HEK293T (cell line): ENCODE data around the gene CARS2.

ENCODE experiments used
- CTCF ChIA-PET: fragments of 350-600 bp; formaldehyde crosslinking; extraction: SDS; loops from one replicate; lab custom pipeline; 2021; ENCODE audit warnings: antibody characterized with exemption, inconsistent platforms; lab: Yijun Ruan, JAX
- POLR2A ChIA-PET: fragments of 350-600 bp; formaldehyde crosslinking; extraction: SDS; loops from one replicate; lab custom pipeline; 2020; ENCODE audit warnings: antibody characterized with exemption, inconsistent platforms; lab: Yijun Ruan, JAX
- DNase-seq: peaks from one replicate; pipeline ENCODE4 v3.0.0; 2012; ENCODE audit warnings: mixed read lengths; ENCODE audit errors: extremely low spot score
- ARNT ChIP-seq: fragments of 450-650 bp; IDR thresholded peaks from 2 replicates; pipeline ENCODE4 v1.6.1; 2017; ENCODE audit warnings: mild to moderate bottlenecking
- BHLHE40 ChIP-seq: fragments of 450-650 bp; IDR thresholded peaks from 2 replicates; pipeline ENCODE4 v1.6.1; 2016; ENCODE audit warnings: mild to moderate bottlenecking, moderate library complexity, borderline replicate concordance
- CTBP1 ChIP-seq: fragments of 450-650 bp; IDR thresholded peaks from 2 replicates; pipeline ENCODE4 v1.6.1; 2016; ENCODE audit warnings: borderline replicate concordance
- ELF4 ChIP-seq: fragments of 450-650 bp; IDR thresholded peaks from 2 replicates; pipeline ENCODE4 v1.6.1; 2017; ENCODE audit warnings: antibody characterized with exemption
- FOXA1 ChIP-seq: fragments of 450-650 bp; IDR thresholded peaks from 2 replicates; pipeline ENCODE4 v1.6.1; 2016; ENCODE audit warnings: mild to moderate bottlenecking
- FOXK2 ChIP-seq: fragments of 450-650 bp; IDR thresholded peaks from 2 replicates; pipeline ENCODE4 v1.6.1; 2016; ENCODE audit warnings: mild to moderate bottlenecking
- FOXM1 ChIP-seq: fragments of 450-650 bp; IDR thresholded peaks from 2 replicates; pipeline ENCODE4 v1.6.1; 2017; ENCODE audit warnings: mild to moderate bottlenecking, borderline replicate concordance
- HDGF ChIP-seq: fragments of 450-650 bp; IDR thresholded peaks from 2 replicates; pipeline ENCODE4 v1.6.1; 2017; ENCODE audit warnings: antibody characterized with exemption, borderline replicate concordance
- L3MBTL2 ChIP-seq: fragments of 450-650 bp; conservative IDR thresholded peaks from 2 replicates; pipeline ENCODE4 v1.6.1; 2016; ENCODE audit warnings: mild to moderate bottlenecking
- LEF1 ChIP-seq: fragments of 450-650 bp; IDR thresholded peaks from 2 replicates; pipeline ENCODE4 v1.6.1; 2017; ENCODE audit warnings: mild to moderate bottlenecking, borderline replicate concordance
- NFRKB ChIP-seq: fragments of 450-650 bp; IDR thresholded peaks from 2 replicates; pipeline ENCODE4 v1.6.1; 2016; ENCODE audit warnings: mild to moderate bottlenecking, moderate library complexity
- SP1 ChIP-seq: fragments of 450-650 bp; IDR thresholded peaks from 2 replicates; pipeline ENCODE4 v1.6.1; 2017
- SUZ12 ChIP-seq: fragments of 450-650 bp; IDR thresholded peaks from 2 replicates; pipeline ENCODE4 v1.6.1; 2016; ENCODE audit warnings: mild to moderate bottlenecking
- TARDBP ChIP-seq: fragments of 450-650 bp; IDR thresholded peaks from 2 replicates; pipeline ENCODE4 v1.6.1; 2016
- ZNF384 ChIP-seq: fragments of 450-650 bp; IDR thresholded peaks from 2 replicates; pipeline ENCODE4 v1.6.1; 2016
- TF ChIP-seq, protein P1 (sequence below): fragments of 450-650 bp; IDR thresholded peaks from 2 replicates; pipeline ENCODE4 v1.6.1; 2016

The CARS2 gene

DNA sequence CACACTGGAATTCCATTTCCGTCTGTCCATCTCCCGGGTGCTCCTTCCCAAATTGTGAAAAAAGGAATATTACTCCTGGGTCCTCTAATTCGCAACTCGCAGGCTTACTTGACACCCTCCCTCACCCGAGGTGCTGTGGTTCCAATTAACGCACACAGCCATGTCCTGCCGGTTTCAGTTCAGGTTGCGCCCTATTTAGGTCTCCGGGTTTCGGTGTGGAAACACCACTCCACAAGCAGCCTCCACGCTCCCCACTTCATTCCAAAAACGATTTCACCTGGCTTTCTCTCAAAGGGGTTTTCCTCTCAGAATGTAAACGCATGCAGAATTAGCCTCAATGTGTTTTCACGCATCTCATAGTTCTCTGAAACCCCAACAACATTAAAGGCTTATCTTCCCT is 52.6 kb downstream of the CARS2 start:
- DNase-seq, result no peak
- TF ChIP-seq ZNF384 (no peak), BHLHE40 (no peak), FOXA1 (no peak), FOXM1 (no peak), ARNT (no peak)
- ChIA-PET CTCF (no interaction called here), POLR2A (interaction anchor here (0.8 kb wide), 1 partner anchor 9 kb away, joined by 3 read pairs; no protein-coding TSS in a partner anchor)

DNA sequence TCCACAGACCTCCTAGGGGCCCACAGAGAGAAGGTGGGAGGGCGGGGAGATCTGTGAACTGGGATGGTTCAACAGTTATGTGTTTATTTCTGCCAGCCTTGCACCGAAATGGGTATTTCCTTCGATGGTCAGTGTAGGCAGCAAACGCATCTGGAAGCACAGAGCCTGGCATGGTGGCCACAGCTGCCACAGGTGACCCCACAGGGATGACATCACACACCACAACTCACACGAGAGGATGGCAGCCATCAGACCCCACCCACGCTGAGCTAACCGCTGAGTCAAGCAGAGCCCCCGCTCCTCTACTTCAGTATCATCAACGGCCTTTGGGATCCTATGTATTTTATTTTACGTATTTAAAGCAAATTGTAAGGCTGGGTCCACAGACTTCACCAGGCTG is 53.2 kb downstream of the CARS2 start:
- ChIA-PET CTCF (interaction anchor here (0.6 kb wide), 1 partner anchor 8 kb away, joined by 4 read pairs; no protein-coding TSS in a partner anchor), POLR2A (no interaction called here)
- no peak for TF ChIP-seq ELF4
- no peak for TF ChIP-seq HDGF
- no peak for TF ChIP-seq CTBP1
- no peak for TF ChIP-seq L3MBTL2
- no peak for TF ChIP-seq ARNT
- TF ChIP-seq FOXA1, result no peak
- TF ChIP-seq FOXM1, result no peak
- TF ChIP-seq, protein P1, sequence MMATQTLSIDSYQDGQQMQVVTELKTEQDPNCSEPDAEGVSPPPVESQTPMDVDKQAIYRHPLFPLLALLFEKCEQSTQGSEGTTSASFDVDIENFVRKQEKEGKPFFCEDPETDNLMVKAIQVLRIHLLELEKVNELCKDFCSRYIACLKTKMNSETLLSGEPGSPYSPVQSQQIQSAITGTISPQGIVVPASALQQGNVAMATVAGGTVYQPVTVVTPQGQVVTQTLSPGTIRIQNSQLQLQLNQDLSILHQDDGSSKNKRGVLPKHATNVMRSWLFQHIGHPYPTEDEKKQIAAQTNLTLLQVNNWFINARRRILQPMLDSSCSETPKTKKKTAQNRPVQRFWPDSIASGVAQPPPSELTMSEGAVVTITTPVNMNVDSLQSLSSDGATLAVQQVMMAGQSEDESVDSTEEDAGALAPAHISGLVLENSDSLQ, result no peak
- no peak for TF ChIP-seq NFRKB
- no peak for TF ChIP-seq SUZ12
- TF ChIP-seq FOXK2, result no peak
- TF ChIP-seq ZNF384, result no peak
- no peak for TF ChIP-seq BHLHE40
- no peak for TF ChIP-seq TARDBP
- no peak for TF ChIP-seq LEF1
- TF ChIP-seq SP1, result no peak
- DNase-seq, result no peak

DNA sequence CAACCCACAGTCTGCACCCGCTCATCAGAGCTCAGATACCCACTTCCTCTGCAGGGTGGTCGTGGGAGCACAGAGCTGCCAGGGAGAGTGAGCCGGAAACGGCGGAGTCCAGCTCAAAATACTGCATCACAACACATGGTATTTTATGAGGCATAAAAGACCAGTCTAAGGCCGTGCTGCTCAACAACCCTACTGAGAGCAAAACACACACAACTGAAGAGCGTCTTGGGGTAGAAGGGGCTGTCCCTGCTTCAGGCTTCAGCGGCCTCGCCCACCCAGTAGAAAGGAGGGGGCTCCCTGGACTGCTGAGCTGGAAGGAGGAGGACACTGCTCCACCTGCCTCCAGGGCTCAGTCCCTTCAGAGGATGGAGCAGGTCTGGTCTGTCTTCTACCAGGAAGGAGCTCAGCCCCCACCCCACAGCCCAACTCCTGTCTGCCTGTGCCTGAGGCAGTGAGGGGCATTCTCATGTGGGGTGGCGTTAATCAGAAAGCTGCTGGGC is 53.6 kb downstream of the CARS2 start:
- no peak for DNase-seq
- POLR2A ChIA-PET, result no interaction called here
- TF ChIP-seq FOXA1 (no peak), FOXM1 (no peak), ELF4 (no peak), LEF1 (no peak), BHLHE40 (no peak), NFRKB (no peak), SUZ12 (no peak), ZNF384 (no peak), TARDBP (no peak)
- CTCF ChIA-PET, result interaction anchor here (0.6 kb wide), 1 partner anchor 7 kb away, joined by 4 read pairs; no protein-coding TSS in a partner anchor

DNA sequence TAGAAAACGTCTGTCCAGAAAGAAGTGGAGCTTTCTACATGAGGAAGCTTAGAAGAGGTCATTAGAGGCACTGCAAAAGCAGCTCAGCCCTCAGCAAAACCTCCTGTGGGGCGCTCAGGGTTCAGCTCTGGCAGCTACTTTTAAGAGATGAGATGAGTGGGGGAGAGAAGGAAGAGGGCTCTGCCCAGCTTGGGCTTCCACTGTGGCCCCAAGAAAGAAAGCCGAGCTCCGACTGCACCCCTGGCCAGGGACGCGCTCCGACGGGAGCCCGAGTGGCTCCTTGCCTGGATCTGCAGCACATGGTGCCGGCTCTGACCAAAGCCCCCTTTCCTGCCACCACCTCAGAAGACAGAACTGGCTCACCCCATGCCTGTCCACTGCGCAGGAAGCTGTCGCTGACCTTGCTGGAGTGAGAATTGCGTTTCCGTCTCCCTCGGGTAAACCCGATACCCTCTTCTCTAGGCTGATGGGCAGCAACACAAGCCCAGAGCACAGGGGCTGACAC is 54.1 kb downstream of the CARS2 start:
- ChIA-PET POLR2A (interaction anchor here (0.8 kb wide), 1 partner anchor 64 kb away, joined by 3 read pairs; no protein-coding TSS in a partner anchor), CTCF (no interaction called here)
- TF ChIP-seq LEF1 (no peak), SUZ12 (no peak), FOXA1 (no peak), ARNT (no peak), CTBP1 (no peak), FOXM1 (no peak), BHLHE40 (no peak), NFRKB (no peak), ZNF384 (no peak), L3MBTL2 (no peak), FOXK2 (no peak), TARDBP (no peak), SP1 (no peak), ELF4 (no peak), HDGF (no peak)
- TF ChIP-seq, protein P1, result no peak
- DNase-seq, result no peak

DNA sequence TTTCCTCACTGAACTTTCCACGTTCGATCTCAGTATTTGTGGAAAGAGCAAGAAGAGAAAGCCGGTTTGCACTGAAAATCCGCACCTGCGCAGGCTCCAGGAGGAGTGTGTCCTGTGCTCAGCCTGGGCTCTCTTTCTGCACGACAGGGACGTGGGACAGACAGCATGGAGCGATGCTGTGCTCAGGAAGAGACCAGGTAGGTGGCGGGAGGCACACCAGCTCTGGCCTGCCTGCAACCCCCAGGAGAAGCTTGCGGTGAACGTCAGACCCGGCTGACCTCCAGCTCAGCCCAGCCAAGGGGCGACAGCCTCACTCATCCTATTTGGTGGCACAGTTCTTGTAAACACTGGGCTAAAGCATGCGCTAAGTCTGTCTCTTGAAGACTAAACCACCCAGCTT is 54.6 kb downstream of the CARS2 start:
- TF ChIP-seq CTBP1 (no peak), SP1 (no peak), LEF1 (no peak), BHLHE40 (no peak), HDGF (no peak), FOXM1 (no peak), FOXA1 (no peak), FOXK2 (no peak), SUZ12 (no peak), ZNF384 (no peak), L3MBTL2 (no peak), TARDBP (no peak), ARNT (no peak), NFRKB (no peak), ELF4 (no peak)
- TF ChIP-seq, protein P1, result no peak
- CTCF ChIA-PET, result no interaction called here
- POLR2A ChIA-PET, result interaction anchor here (0.8 kb wide), 1 partner anchor 64 kb away, joined by 3 read pairs; no protein-coding TSS in a partner anchor
- no peak for DNase-seq

DNA sequence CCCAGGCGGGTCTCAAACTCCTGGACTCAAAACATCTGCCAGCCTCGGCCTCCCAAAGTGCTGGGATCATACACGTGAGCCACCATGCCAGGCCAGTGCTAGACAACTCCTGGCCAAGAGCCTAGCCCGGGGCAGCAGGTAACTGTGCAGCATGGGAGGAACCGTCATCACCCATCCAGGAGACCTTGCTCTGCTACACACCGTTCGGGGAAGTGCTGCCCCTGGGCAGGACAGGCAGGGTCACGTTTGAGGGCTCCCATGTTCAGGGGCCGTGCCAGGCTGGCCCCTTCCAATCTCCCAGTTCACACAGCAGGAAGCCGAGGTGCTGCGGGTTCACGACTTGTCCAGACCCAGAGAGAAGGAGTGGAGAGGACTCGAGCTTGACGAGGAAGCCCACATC is 55.5 kb downstream of the CARS2 start:
- TF ChIP-seq SUZ12 (no peak), NFRKB (no peak), L3MBTL2 (no peak), TARDBP (no peak), ARNT (no peak), ELF4 (no peak)
- ChIA-PET POLR2A (no interaction called here), CTCF (no interaction called here)
- no peak for DNase-seq
